Inflammatory macrophage treated with lipopolysaccharide for 1 hour (primary cell): ENCODE results near the gene PGBD1.

Experiments used
- DNase-seq, 2 donors: peaks; one replicate each; pipeline ENCODE4 v3.0.0-alpha.2; 2020 to 2022

PGBD1 gene

DNA sequence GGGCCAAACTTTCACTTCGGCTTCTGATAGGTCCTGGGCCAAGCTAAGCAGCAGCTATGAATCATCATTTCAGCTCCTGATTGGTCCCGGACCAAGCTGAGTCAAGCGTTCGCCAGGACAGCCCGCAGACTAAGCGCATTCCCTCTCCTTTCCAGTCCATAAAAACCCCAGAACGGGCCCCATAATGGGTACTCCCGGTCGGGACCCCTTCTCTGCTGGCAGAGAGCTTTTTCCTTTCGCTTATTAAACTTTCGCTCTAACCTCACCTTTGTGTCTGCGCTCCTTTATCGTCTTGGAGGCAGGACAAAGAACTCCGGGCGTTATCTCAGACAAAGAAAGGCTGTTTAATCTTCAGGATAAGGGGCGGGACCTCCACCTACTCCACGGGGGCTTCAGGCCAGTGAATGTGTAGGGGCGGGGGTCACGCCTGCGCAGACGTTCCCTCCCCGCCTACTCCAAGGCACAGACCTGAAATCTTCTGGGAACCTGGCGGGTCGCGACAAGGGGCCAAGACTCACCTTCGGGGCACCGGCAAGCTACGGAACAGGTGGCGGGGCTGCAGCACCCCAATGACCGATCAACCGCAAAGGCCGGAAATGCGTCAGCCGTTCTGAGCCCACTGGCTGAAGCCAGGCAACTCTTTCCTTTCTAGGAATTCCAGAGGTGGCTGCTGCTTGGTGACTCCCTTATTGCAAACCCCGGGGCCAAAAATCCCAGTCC is 54.4 kb downstream of the PGBD1 start, which contains the start of gene ZSCAN31:
Gene ZSCAN31 (minus strand): TSS at position 585 of the 720 bp plus-strand sequence. CDS start 6,465 bp downstream, outside the sequence.
- peak; percentile 94 to 98 for DNase-seq

DNA sequence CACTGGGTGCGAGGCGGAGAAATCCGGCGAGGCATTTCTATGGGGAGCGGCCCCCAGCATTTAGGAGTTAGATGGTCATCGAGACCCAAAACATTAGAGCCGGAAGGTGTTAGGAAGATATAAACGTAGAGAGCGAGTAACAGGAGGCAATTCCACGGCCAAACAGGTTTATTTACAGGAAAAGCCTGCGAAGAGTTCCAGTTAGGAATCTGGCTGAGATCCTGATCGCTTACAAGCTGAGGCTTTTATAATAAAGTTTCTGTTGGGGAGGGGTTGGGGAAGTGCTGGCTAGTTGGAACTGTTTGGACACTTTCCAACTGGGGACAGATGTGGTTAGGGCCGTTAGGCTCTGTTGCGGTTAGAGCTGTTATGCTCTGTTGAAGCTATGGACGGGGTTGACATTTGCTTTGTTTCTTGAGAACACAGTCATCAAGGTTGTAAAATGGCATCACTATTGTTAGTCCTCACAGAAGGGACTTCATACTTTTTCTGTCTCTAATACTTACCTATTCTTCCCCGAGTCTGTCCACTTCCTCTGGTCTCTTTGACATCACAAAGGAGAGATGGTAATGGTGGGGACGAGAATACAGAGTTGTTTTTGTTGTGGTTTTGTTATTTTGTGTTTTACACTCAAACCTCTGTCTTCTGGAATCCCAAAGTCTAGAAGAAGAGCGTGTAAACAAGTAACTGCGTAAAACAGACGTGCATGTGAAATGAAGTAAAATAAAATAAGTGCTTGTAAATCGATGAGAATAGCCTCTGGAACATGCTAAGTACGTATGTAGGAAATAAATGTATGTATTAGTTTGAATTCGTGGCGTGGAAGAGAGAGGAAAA is 55.1 kb downstream of the PGBD1 start:
- DNase-seq = peak; percentile 12 to 41

DNA sequence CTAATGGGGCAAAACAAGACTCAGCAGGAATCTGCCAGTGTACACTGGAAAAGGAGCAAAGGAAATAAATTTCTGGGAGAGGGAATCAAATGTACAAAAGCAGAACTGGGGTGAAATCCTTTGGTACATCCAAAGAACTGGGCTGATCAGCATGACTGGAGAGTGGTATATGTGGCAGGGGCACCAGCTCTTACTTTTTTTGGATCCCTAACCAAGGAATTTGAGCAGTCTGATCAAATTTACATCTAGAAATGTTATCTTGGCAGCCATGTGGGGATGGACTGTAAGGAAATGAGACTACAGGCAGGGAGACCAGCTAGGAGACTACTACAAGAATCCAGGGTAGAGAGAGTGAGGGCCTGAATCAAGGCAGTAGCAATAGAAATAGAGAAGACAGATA is 55.7 kb downstream of the PGBD1 start:
- DNase-seq = no peak

DNA sequence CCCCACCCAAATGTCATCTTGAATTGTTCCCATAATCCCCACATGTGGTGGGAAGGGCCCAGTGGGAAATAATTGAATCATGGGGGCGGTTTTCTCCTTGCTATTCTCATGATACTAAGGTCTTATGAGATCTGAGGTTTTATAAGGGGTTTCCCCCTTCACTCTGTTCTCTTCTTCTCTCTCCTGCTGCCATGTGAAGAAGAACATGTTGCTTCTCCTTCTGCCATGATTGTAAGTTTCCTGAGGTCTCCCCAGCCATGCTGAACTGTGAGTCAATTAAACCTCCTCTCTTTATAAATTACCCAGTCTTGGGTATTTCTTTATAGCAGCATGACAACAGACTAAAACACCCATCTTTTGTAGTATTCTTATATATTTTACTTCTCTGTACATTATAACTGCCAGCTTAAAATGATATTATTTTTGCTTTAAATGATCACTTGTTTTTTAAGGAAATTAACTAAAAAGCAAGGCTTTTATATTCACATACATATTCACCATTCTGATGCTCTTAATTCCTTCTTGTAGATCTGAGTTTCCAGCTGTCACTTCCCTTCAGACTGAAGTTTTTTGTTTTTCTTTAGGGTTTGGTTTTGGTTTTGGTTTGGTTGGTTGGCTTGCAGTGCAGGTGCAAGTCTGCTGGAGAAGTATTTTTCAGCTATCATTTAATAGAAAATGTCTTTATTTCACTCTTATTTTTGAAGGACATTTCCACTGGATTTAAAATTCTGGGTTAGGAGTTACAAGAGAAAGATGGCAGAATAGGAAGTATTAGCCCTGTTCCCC is 59.1 kb downstream of the PGBD1 start:
- no peak for DNase-seq

GRCh38 chr6:28343898-28344677 is 62.7 kb downstream of the PGBD1 start:
- no peak for DNase-seq

DNA sequence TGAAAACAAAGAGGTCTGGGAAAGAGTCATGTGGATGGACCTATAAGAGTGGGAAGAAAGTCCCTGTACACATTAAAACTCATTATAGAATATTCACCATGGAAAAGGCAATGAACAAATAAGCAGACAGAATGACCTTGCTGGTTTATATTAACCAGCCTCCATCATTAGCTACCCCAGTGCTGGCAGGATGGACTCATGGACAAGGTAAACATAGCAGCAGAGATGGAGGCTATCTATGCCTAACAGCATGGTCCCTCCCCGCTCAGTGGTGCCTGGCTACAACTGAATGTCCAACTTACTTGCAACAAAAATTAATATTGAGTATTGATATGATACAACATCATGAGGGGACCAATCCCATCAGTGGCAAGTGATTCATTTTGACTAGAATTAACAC is 63.8 kb downstream of the PGBD1 start:
- DNase-seq = no peak

GRCh38 chr6:28347119-28347518 is 65.7 kb downstream of the PGBD1 start:
- no peak for DNase-seq

GRCh38 chr6:28349344-28349891 is 68.0 kb downstream of the PGBD1 start:
- no peak for DNase-seq

GRCh38 chr6:28349892-28350737 is 68.7 kb downstream of the PGBD1 start, which contains the start of gene ZKSCAN3:
Gene ZKSCAN3, plus strand, starts transcription at chr6:28349947. Its CDS starts 9,640 bp downstream, at chr6:28359587.
- peak; percentile 69 to 78 for DNase-seq

- DNase-seq = no peak
Measured at GRCh38 chr6:28351087-28351486, 69.7 kb downstream of the PGBD1 start.

GRCh38 chr6:28351493-28351925 is 70.1 kb downstream of the PGBD1 start:
- no peak for DNase-seq
